GM12892 (cell line): ENCODE results near the gene MGLL.

Experiments used
- POLR2A ChIP-seq: IDR thresholded peaks from 2 replicates; pipeline ENCODE4 v1.6.1; 2011; ENCODE audit warnings: low read depth, low read length, control low read depth
- POLR2AphosphoS5 ChIP-seq: IDR thresholded peaks from 2 replicates; pipeline ENCODE4 v1.6.1; 2011; ENCODE audit warnings: low read depth, low read length, control low read depth
- TAF1 ChIP-seq: IDR thresholded peaks from 2 replicates; pipeline ENCODE4 v1.6.1; 2011; ENCODE audit warnings: low read depth, mild to moderate bottlenecking, control low read depth, low read length, borderline replicate concordance

DNA sequence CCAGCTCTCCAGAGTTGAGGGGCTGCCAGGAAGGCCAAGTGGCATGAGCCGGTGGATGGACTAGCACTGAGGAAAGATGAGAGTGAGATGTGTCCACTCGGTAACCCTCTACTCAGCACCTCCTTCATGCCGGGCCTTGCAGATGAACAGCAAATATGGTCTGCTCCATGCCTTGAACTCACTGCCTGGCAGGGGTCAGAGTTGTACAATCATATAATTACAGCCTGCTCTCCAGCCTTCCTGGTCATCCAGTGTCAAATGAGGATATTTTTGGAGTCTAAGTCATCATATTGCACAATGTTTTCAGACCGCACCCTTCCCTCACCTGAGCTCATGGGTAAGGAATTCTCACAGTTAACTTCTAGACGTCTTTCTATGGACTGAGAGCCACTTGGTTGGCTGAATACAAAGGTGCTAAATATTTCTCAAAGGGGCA, 4.9 kb downstream of the MGLL start:
- TF ChIP-seq POLR2A (no peak), POLR2AphosphoS5 (no peak), TAF1 (no peak)
